ENCODE results near the gene CARMIL3.

DNA sequence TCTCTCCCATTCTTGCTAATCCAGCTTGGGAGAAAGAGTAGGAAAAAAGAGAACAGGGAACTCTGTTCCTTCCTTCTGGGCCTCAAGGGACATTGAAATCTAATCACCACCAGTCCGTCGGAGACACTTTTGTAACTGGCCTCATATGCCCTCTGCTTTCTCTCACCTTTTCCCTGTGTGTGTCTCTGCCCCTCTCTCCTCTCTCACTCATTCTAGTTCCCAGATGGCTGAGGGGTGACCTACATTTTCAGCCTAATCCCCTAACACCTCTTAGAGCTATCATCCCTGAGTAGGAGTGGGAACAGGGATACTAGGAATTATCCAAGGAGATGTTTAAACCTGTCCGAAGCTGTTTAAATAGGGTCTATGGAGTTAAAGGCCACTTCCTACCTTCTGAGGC is 33.4 kb downstream of the CARMIL3 start:
- TF ChIP-seq, protein P1, sequence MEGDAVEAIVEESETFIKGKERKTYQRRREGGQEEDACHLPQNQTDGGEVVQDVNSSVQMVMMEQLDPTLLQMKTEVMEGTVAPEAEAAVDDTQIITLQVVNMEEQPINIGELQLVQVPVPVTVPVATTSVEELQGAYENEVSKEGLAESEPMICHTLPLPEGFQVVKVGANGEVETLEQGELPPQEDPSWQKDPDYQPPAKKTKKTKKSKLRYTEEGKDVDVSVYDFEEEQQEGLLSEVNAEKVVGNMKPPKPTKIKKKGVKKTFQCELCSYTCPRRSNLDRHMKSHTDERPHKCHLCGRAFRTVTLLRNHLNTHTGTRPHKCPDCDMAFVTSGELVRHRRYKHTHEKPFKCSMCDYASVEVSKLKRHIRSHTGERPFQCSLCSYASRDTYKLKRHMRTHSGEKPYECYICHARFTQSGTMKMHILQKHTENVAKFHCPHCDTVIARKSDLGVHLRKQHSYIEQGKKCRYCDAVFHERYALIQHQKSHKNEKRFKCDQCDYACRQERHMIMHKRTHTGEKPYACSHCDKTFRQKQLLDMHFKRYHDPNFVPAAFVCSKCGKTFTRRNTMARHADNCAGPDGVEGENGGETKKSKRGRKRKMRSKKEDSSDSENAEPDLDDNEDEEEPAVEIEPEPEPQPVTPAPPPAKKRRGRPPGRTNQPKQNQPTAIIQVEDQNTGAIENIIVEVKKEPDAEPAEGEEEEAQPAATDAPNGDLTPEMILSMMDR (IDR thresholded peaks at IDR 0.05) = no peak
- TF ChIP-seq POLR2A (IDR thresholded peaks at IDR 0.05) = no peak

Measured in thyroid gland (tissue), 4 donors.